Left ventricle myocardium inferior (tissue), 1 donor: ENCODE results near the gene ADARB1. TPM values are rescaled to one million over a fixed set of nuclear protein-coding genes. Genes with fewer than 3 reads are reported as not detected.

Experiments
- DNase-seq: peaks from one replicate; pipeline ENCODE4 v3.0.0-alpha.2; 2020
- H3K27ac ChIP-seq: fragments of 200-600 bp; replicated peaks from 2 replicates; pipeline ENCODE4 v1.8.0; 2021
- H3K27me3 ChIP-seq: fragments of 200-600 bp; 2 replicates; pipeline ENCODE4 v1.8.0; 2021; ENCODE audit warnings: low read depth
- H3K36me3 ChIP-seq: fragments of 200-600 bp; 2 replicates; pipeline ENCODE4 v1.8.0; 2021
- H3K4me1 ChIP-seq: fragments of 200-600 bp; 2 replicates; pipeline ENCODE4 v1.8.0; 2021
- H3K4me3 ChIP-seq: fragments of 200-600 bp; 2 replicates; pipeline ENCODE4 v1.8.0; 2021; ENCODE audit warnings: mild to moderate bottlenecking, moderate library complexity
- H3K9me3 ChIP-seq: fragments of 200-600 bp; replicated peaks from 2 replicates; pipeline ENCODE4 v1.8.0; 2021
- CTCF ChIP-seq: fragments of 200-600 bp; IDR thresholded peaks from 2 replicates; pipeline ENCODE4 v1.8.0; 2021; ENCODE audit warnings: antibody characterized with exemption, mild to moderate bottlenecking, borderline replicate concordance
- intact Hi-C: fragments of 100-400 bp; cut with micrococcal nuclease; formaldehyde crosslinking; loops from one replicate; pipeline ENCODE4 v1.11.0; 2022
- total RNA-seq: library from RNA; stranded (reverse); fragmentation: NEBNext Ultra II Directional; extraction: Animal tissue kit (Norgen Biotek cat#: 25700); gene quantifications from one replicate; pipeline ENCODE4 v1.2.1, GENCODE V29; 2021
- donor health status: DM: no; HTN: yes; CAD: no; lungs with severe emphysema.

Gene ADARB1
- total RNA-seq, 1 donor from 2014 or later, result 15.5 TPM

DNA sequence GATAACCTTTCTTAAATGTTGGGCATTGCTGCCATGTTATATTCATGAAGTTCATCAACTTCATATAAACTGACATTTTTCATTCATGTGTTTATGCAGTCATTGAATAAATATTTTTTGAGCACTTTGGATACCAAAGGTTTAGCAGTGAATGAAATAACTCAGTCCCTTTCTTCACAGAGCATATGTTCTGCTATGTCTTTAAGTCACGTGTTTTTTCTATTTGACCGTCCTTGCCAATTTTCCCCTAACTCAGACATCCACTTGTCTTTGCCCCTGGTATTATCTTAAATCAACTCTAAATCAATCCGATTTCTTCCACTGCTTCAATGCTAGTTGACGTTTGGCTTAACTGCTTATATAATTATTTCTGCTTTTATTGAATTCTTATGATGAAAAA, 16.6 kb downstream of the ADARB1 start:
- Histone ChIP-seq H3K9me3 (no peaks in the 10 kb centered on the region), H3K27ac (peak overlapping the region; percentile 90), H3K4me1 (peaks cover 71% of the 10 kb centered on the region), H3K36me3 (no peaks in the 10 kb centered on the region), H3K27me3 (no peaks in the 10 kb centered on the region), H3K4me3 (no peak overlapping the region)
- intact Hi-C loops, result no loop called here
- DNase-seq, result no peak
- no peak for TF ChIP-seq CTCF

GRCh38 chr21:45091550-45092322, 17.4 kb downstream of the ADARB1 start:
- TF ChIP-seq CTCF, result no peak
- DNase-seq, result no peak
- Histone ChIP-seq H3K27ac (peak overlapping the region; percentile 90), H3K4me3 (no peak overlapping the region), H3K36me3 (no peaks in the 10 kb centered on the region), H3K4me1 (peaks cover 71% of the 10 kb centered on the region), H3K9me3 (no peaks in the 10 kb centered on the region), H3K27me3 (no peaks in the 10 kb centered on the region)
- intact Hi-C loops, result no loop called here

- DNase-seq, result peak; percentile 65
- Histone ChIP-seq H3K36me3 (no peaks in the 10 kb centered on the region), H3K4me1 (peaks cover 84% of the 10 kb centered on the region), H3K4me3 (peak overlapping the region; percentile 56), H3K27me3 (no peaks in the 10 kb centered on the region), H3K27ac (peak overlapping the region; percentile 90), H3K9me3 (no peaks in the 10 kb centered on the region)
- intact Hi-C loops, result no loop called here
- no peak for TF ChIP-seq CTCF
Measured at GRCh38 chr21:45093035-45093532, 18.7 kb downstream of the ADARB1 start.

DNA sequence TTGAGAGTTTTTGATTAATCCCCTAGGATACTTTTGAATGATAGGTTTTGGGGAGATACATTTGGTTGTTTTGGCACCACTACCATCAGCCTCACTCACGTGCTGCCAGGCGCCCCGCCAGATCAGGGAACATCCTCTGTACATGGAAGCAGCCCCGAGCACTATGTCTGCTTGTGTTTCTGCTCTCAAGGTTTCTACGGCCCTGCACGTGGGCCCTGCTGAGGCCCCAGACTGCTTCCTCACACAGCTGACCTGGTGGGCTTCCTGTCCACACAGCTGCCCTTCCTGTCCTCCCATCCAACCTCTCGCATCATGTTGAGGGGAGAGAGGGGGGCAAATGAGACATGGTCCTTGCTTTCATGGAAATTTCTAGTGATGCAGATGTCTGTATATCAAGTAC, 20.0 kb downstream of the ADARB1 start:
- TF ChIP-seq CTCF, result no peak
- Histone ChIP-seq H3K36me3 (no peaks in the 10 kb centered on the region), H3K4me1 (peaks cover 97% of the 10 kb centered on the region), H3K27me3 (no peaks in the 10 kb centered on the region), H3K27ac (peak overlapping the region; percentile 90), H3K9me3 (no peaks in the 10 kb centered on the region), H3K4me3 (peak overlapping the region; percentile 56)
- intact Hi-C loops, result no loop called here
- DNase-seq, result no peak

- H3K4me3 ChIP-seq, result peak overlapping the region; percentile 56
- H3K27ac ChIP-seq, result peak overlapping the region; percentile 90
- no peak for TF ChIP-seq CTCF
- no peak for DNase-seq
- no peaks in the 10 kb centered on the region for H3K27me3 ChIP-seq
- H3K4me1 ChIP-seq, result peaks cover 94% of the 10 kb centered on the region
- no peaks in the 10 kb centered on the region for H3K9me3 ChIP-seq
- intact Hi-C loops, result no loop called here
- H3K36me3 ChIP-seq, result no peaks in the 10 kb centered on the region
Measured at GRCh38 chr21:45095505-45095904, 21.1 kb downstream of the ADARB1 start.
